CD4-positive, alpha-beta T cell treated with Interleukin-21 for 1 hour (primary cell): ENCODE measurements around the gene LSM14A.
A peak's percentile ranks its signal among the peaks of the same experiment; 100 is the strongest.
"Not testable (repeated sequence)": the region's sequence is repeated elsewhere in the genome, so short reads cannot be mapped to it uniquely, and the experiment has no call there.

ENCODE experiments used
- DNase-seq: peaks from one replicate; pipeline ENCODE4 v3.0.0-alpha.2; 2020

The LSM14A gene

GRCh38 chr19:34193439-34193838 is 21.1 kb downstream of the LSM14A start:
- DNase-seq, result no peak

GRCh38 chr19:34193876-34194275 is 21.6 kb downstream of the LSM14A start:
- DNase-seq, result no peak

GRCh38 chr19:34201133-34201532 is 28.8 kb downstream of the LSM14A start:
- no peak for DNase-seq

- DNase-seq, result not testable (repeated sequence)
Measured at GRCh38 chr19:34205324-34205723, 33.0 kb downstream of the LSM14A start.

- DNase-seq, result no peak
Measured at GRCh38 chr19:34208291-34208884, 36.1 kb downstream of the LSM14A start.

- no peak for DNase-seq
Measured at GRCh38 chr19:34209726-34210125, 37.4 kb downstream of the LSM14A start.

- DNase-seq, result no peak
Measured at GRCh38 chr19:34213283-34213682, 41.0 kb downstream of the LSM14A start.

- DNase-seq, result no peak
Measured at GRCh38 chr19:34214040-34214439, 41.7 kb downstream of the LSM14A start.

- DNase-seq, result no peak
Measured at GRCh38 chr19:34215006-34215665, 42.8 kb downstream of the LSM14A start.

- DNase-seq, result no peak
Measured at GRCh38 chr19:34215666-34216038, 43.3 kb downstream of the LSM14A start.

GRCh38 chr19:34216745-34217219 is 44.5 kb downstream of the LSM14A start:
- not testable (repeated sequence) for DNase-seq

GRCh38 chr19:34217952-34218817 is 45.9 kb downstream of the LSM14A start:
- DNase-seq, result peak; percentile 75

GRCh38 chr19:34218818-34219164 is 46.5 kb downstream of the LSM14A start:
- no peak for DNase-seq

- DNase-seq, result peak; percentile 70
Measured at GRCh38 chr19:34220472-34221063, 48.3 kb downstream of the LSM14A start.

GRCh38 chr19:34222386-34222785 is 50.1 kb downstream of the LSM14A start:
- DNase-seq, result no peak

GRCh38 chr19:34224996-34225658 is 52.8 kb downstream of the LSM14A start:
- no peak for DNase-seq

- no peak for DNase-seq
Measured at GRCh38 chr19:34225659-34226015, 53.3 kb downstream of the LSM14A start.

- DNase-seq, result no peak
Measured at GRCh38 chr19:34226036-34226435, 53.7 kb downstream of the LSM14A start.

- no peak for DNase-seq
Measured at GRCh38 chr19:34228347-34228746, 56.0 kb downstream of the LSM14A start.

- no peak for DNase-seq
Measured at GRCh38 chr19:34228762-34229161, 56.5 kb downstream of the LSM14A start.

GRCh38 chr19:34229721-34230120 is 57.4 kb downstream of the LSM14A start:
- DNase-seq, result no peak

GRCh38 chr19:34230820-34231219 is 58.5 kb downstream of the LSM14A start:
- DNase-seq, result no peak

- DNase-seq, result no peak
Measured at GRCh38 chr19:34231439-34231838, 59.1 kb downstream of the LSM14A start.
